NCI-H1930 (cell line): Measurements from ENCODE around the gene IL7R.

Experiments used
- DNase-seq, 2 experiments: peaks; one replicate each; lab custom pipeline; 2025; lab: John Stamatoyannopoulos, UW

Gene IL7R

DNA sequence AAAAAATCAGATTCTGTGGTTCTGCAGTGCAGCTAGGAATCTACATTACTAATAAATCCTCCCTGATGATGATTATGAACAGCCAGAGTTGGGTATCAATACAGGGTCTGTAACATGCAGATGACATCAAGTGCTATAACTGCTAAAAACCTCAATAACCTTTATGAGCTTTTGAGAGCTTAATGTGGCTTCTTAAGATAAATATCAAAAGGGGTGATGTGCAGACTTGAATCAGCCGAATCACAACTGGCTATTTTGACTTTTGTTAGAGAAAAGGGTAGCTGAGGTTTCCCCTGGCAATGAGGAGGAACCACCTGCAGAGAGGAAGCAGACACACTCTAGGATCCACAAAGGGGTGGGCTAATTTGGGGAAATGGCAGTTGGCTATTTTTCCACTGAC, 51.5 kb downstream of the IL7R start:
- no peak for DNase-seq

- DNase-seq: no peak
Observed at GRCh38 chr5:35908814-35909213, 52.1 kb downstream of the IL7R start.

DNA sequence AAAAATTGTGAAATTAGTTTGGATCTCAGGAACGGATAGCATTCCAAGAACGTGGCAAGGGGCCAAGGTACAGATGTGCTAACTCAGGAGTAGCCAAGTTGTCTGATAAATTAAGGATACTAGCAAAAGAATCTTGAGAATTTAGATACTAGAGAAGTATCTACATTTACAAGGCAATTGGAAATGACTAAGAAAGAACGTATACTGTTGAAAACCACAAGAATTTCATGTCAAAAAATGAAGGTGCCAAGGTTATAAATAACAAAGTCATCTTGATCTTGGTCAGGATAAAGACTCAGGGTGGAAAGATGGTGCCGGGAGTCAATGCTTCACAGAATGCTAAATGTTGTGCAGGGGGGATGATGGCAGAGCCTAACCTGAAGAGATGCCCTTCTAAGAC, 62.5 kb downstream of the IL7R start:
- DNase-seq: no peak

GRCh38 chr5:35920890-35921289, 64.2 kb downstream of the IL7R start:
- peak in 1 of 2 experiments; percentile 32 for DNase-seq

GRCh38 chr5:35921930-35922329, 65.2 kb downstream of the IL7R start:
- no peak for DNase-seq

DNA sequence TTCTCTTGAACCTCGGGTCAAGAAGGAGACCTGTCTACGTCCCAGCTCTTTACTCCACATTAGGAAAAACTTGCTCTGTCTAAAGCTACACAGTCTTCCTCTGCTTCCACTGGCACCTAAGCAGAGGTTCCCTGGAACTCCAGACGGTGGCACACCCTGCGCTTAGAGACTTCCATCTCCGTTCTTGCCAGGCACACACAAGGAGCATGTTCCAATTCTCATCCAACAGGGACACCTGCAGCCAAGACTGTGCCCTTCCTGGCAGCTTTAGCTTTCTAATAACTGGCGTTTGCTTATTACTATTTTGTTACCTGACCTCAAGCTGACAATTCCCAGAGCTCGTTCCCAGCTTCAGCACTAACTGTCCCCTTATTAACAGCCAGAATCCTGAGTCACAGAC, 65.8 kb downstream of the IL7R start:
- DNase-seq: no peak

GRCh38 chr5:35924122-35924949, 67.6 kb downstream of the IL7R start:
- no peak for DNase-seq

DNA sequence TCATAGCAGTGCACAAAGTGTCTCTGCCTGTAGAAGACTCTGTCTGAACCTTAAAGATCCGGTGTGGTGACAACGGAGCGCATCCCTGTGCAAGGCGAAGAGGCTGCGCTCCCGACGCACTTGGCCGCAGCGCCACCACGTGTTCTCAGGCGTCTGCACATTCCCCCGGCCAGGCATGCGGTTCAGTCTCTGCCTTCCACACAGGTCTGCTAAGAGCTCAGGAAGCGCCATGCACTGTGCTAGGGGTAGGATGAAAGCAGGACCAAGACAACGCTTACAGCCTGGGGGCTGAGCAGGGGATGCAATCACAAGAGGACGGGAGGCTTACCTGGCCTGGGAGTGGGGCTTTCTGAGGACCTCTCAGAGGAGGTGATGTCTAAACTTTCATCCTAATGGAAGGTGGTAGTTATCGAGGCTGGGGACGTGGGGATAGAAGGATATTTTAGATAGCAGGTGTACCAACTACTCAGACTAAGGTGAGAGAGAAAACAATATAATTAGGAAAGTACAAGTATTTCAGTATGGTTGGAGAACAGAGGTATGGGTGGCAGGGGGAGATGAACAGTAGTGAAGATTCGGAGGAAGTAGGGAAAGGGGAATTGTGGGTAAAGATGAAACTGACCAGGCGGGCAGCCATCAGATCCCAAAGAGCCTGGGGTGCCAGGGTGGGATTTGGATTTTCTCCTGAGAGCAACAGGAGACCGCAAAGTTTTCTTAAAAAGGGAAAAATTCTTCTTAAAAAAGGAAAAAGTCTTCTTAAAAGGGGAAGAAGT, 68.4 kb downstream of the IL7R start:
- peak; percentile 43 to 72 for DNase-seq

- peak; percentile 49 to 67 for DNase-seq
Observed at GRCh38 chr5:35926389-35927051, 69.8 kb downstream of the IL7R start.
